GM23338 (cell line): ENCODE data around the gene PTGDS. TPM values are rescaled to one million over a fixed set of nuclear protein-coding genes. Genes with fewer than 3 reads are reported as not detected.

Experiments used
- STAT1 ChIP-seq: IDR thresholded peaks from one replicate; pipeline ENCODE4 v1.6.1; 2016; ENCODE audit warnings: antibody characterized with exemption; ENCODE audit not compliant: unreplicated experiment
- ZNF114 ChIP-seq: fragments of 250-450 bp; sonication (Bioruptor Pico); IDR thresholded peaks from 2 replicates; pipeline ENCODE4 v1.5.0; 2020; ENCODE audit warnings: mild to moderate bottlenecking, moderate library complexity
- ZNF331 ChIP-seq: fragments of 250-450 bp; sonication (Bioruptor Pico); IDR thresholded peaks from 2 replicates; pipeline ENCODE4 v1.5.0; 2020; ENCODE audit warnings: low read depth, mild to moderate bottlenecking, moderate library complexity
- polyA plus RNA-seq: library from polyadenylated mRNA; unstranded; fragments of >200 nt; fragmentation: Nextera tagmentation; extraction: Ambion mirVana; gene quantifications from 2 replicates; pipeline ENCODE4 v1.2.1, GENCODE V29; 2016
- total RNA-seq: library from RNA; depleted of rRNA; stranded (reverse); fragments of >200 nt; shearing (Covaris generic); gene quantifications from 2 replicates; pipeline ENCODE4 v1.2.3, GENCODE V29; 2014
- TF ChIP-seq, protein P1 (sequence below): fragments of 250-450 bp; sonication (Bioruptor Pico); IDR thresholded peaks from 2 replicates; pipeline ENCODE4 v1.5.0; 2020; ENCODE audit warnings: mild to moderate bottlenecking, moderate library complexity
- TF ChIP-seq, protein P2 (sequence below): IDR thresholded peaks from 2 replicates; pipeline ENCODE4 v1.6.1; 2016; ENCODE audit warnings: antibody characterized with exemption
- TF ChIP-seq, protein P3 (sequence below): IDR thresholded peaks from one replicate; pipeline ENCODE4 v1.6.1; 2018; ENCODE audit warnings: antibody characterized with exemption; ENCODE audit not compliant: unreplicated experiment
- TF ChIP-seq, protein P4 (sequence below), 2 experiments: fragments of 200-600 bp in 1 of 2; sonication (generic) in 1 of 2; conservative IDR thresholded peaks; 2 replicates each; pipeline versions ENCODE4 v1.5.1 to v1.6.1; 2016 to 2017; ENCODE audit warnings: antibody characterized with exemption in 2 of 2, low read depth in 2 of 2, mild to moderate bottlenecking in 2 of 2, moderate library complexity in 1 of 2

PTGDS gene
- total and polyA plus RNA-seq, 2 experiments from 2014 or later: 1.9 to 3.1 TPM

DNA sequence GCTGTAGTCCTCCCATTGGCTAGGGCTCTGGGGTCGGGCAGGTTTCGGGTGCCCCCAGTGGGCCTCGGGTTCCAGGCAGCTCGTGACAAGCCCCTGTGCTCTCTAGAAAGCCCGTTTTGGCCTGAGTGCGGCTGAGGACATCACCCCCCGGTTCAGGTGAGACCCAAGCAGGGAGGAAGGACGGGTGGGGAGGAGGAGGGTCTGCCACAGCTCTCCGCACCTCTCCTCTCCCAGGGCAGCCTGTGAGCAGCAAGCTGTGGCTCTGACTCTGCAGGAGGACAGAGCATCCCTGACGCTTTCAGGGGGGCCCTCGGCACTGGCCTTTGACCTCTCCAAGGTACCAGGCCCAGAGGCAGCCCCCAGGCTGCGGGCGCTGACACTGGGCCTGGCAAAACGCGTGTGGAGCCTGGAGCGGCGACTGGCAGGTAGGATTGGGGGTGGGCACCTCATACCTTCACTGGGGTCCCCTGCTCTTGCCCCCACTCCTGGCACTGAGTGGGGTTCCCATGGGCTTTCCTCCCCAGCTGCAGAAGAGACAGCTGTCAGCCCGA lies 15.6 kb downstream of the PTGDS start (continued):
- TF ChIP-seq, protein P1, sequence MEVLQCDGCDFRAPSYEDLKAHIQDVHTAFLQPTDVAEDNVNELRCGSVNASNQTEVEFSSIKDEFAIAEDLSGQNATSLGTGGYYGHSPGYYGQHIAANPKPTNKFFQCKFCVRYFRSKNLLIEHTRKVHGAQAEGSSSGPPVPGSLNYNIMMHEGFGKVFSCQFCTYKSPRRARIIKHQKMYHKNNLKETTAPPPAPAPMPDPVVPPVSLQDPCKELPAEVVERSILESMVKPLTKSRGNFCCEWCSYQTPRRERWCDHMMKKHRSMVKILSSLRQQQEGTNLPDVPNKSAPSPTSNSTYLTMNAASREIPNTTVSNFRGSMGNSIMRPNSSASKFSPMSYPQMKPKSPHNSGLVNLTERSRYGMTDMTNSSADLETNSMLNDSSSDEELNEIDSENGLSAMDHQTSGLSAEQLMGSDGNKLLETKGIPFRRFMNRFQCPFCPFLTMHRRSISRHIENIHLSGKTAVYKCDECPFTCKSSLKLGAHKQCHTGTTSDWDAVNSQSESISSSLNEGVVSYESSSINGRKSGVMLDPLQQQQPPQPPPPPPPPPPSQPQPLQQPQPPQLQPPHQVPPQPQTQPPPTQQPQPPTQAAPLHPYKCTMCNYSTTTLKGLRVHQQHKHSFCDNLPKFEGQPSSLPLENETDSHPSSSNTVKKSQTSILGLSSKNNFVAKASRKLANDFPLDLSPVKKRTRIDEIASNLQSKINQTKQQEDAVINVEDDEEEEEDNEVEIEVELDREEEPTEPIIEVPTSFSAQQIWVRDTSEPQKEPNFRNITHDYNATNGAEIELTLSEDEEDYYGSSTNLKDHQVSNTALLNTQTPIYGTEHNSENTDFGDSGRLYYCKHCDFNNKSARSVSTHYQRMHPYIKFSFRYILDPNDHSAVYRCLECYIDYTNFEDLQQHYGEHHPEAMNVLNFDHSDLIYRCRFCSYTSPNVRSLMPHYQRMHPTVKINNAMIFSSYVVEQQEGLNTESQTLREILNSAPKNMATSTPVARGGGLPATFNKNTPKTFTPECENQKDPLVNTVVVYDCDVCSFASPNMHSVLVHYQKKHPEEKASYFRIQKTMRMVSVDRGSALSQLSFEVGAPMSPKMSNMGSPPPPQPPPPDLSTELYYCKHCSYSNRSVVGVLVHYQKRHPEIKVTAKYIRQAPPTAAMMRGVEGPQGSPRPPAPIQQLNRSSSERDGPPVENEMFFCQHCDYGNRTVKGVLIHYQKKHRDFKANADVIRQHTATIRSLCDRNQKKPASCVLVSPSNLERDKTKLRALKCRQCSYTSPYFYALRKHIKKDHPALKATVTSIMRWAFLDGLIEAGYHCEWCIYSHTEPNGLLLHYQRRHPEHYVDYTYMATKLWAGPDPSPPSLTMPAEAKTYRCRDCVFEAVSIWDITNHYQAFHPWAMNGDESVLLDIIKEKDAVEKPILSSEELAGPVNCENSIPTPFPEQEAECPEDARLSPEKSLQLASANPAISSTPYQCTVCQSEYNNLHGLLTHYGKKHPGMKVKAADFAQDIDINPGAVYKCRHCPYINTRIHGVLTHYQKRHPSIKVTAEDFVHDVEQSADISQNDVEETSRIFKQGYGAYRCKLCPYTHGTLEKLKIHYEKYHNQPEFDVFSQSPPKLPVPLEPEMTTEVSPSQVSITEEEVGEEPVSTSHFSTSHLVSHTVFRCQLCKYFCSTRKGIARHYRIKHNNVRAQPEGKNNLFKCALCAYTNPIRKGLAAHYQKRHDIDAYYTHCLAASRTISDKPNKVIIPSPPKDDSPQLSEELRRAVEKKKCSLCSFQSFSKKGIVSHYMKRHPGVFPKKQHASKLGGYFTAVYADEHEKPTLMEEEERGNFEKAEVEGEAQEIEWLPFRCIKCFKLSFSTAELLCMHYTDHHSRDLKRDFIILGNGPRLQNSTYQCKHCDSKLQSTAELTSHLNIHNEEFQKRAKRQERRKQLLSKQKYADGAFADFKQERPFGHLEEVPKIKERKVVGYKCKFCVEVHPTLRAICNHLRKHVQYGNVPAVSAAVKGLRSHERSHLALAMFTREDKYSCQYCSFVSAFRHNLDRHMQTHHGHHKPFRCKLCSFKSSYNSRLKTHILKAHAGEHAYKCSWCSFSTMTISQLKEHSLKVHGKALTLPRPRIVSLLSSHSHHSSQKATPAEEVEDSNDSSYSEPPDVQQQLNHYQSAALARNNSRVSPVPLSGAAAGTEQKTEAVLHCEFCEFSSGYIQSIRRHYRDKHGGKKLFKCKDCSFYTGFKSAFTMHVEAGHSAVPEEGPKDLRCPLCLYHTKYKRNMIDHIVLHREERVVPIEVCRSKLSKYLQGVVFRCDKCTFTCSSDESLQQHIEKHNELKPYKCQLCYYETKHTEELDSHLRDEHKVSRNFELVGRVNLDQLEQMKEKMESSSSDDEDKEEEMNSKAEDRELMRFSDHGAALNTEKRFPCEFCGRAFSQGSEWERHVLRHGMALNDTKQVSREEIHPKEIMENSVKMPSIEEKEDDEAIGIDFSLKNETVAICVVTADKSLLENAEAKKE: no peak
- TF ChIP-seq, protein P2, sequence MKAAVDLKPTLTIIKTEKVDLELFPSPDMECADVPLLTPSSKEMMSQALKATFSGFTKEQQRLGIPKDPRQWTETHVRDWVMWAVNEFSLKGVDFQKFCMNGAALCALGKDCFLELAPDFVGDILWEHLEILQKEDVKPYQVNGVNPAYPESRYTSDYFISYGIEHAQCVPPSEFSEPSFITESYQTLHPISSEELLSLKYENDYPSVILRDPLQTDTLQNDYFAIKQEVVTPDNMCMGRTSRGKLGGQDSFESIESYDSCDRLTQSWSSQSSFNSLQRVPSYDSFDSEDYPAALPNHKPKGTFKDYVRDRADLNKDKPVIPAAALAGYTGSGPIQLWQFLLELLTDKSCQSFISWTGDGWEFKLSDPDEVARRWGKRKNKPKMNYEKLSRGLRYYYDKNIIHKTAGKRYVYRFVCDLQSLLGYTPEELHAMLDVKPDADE: no peak
- TF ChIP-seq, protein P3, sequence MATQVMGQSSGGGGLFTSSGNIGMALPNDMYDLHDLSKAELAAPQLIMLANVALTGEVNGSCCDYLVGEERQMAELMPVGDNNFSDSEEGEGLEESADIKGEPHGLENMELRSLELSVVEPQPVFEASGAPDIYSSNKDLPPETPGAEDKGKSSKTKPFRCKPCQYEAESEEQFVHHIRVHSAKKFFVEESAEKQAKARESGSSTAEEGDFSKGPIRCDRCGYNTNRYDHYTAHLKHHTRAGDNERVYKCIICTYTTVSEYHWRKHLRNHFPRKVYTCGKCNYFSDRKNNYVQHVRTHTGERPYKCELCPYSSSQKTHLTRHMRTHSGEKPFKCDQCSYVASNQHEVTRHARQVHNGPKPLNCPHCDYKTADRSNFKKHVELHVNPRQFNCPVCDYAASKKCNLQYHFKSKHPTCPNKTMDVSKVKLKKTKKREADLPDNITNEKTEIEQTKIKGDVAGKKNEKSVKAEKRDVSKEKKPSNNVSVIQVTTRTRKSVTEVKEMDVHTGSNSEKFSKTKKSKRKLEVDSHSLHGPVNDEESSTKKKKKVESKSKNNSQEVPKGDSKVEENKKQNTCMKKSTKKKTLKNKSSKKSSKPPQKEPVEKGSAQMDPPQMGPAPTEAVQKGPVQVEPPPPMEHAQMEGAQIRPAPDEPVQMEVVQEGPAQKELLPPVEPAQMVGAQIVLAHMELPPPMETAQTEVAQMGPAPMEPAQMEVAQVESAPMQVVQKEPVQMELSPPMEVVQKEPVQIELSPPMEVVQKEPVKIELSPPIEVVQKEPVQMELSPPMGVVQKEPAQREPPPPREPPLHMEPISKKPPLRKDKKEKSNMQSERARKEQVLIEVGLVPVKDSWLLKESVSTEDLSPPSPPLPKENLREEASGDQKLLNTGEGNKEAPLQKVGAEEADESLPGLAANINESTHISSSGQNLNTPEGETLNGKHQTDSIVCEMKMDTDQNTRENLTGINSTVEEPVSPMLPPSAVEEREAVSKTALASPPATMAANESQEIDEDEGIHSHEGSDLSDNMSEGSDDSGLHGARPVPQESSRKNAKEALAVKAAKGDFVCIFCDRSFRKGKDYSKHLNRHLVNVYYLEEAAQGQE: no peak
- TF ChIP-seq, protein P4, sequence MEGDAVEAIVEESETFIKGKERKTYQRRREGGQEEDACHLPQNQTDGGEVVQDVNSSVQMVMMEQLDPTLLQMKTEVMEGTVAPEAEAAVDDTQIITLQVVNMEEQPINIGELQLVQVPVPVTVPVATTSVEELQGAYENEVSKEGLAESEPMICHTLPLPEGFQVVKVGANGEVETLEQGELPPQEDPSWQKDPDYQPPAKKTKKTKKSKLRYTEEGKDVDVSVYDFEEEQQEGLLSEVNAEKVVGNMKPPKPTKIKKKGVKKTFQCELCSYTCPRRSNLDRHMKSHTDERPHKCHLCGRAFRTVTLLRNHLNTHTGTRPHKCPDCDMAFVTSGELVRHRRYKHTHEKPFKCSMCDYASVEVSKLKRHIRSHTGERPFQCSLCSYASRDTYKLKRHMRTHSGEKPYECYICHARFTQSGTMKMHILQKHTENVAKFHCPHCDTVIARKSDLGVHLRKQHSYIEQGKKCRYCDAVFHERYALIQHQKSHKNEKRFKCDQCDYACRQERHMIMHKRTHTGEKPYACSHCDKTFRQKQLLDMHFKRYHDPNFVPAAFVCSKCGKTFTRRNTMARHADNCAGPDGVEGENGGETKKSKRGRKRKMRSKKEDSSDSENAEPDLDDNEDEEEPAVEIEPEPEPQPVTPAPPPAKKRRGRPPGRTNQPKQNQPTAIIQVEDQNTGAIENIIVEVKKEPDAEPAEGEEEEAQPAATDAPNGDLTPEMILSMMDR (conservative IDR thresholded peaks at IDR 0.05; ENCODE audit: low read depth in 2 of 2): no peak
- TF ChIP-seq ZNF114 (CRISPR knock-in tag): no peak
- TF ChIP-seq STAT1: no peak
- no peak for TF ChIP-seq ZNF331
